Activated CD4-positive, alpha-beta T cell treated with anti-CD3 and anti-CD28 coated beads for 24 hours (primary cell): ENCODE measurements around the gene VGF.

Experiments
- DNase-seq, 2 donors: peaks; one replicate each; pipeline ENCODE4 v3.0.0-alpha.2; 2020; ENCODE audit warnings: low read depth in 2 of 2

The VGF gene

DNA sequence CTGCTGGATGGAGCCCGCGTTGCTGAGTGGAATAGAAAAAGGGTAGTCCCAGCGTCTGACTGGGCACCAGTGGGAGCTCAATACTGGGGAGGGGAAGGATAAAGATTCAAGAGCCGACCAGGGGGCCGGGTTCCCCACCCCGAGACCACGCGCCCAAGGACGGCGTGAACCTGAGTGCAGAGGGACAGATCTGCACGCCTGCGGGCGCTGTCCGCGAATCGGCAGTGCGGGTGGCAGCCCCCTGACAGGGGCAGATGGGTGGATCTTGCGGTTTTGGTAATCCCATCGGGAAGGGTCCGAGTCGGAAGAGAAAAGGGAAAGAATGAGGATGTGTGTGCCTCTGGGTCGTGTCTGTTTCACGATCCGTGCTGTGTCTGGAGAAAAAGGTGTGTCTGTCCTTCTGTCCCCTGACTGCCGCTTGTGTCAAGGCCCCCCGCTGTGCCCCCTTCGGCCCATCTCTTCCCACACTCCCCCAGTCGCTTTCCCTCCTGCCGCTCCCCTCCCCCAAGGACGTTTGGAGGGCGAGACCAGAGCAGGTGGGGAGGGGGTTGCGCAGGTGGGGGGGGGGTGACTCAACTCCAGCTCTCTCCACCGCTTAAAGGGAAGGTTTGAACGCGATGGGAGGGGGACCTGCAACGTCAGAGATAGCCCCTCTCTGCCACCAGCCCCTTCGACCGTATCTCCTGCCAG is 734 bp upstream of the VGF start:
- DNase-seq = no peak

DNA sequence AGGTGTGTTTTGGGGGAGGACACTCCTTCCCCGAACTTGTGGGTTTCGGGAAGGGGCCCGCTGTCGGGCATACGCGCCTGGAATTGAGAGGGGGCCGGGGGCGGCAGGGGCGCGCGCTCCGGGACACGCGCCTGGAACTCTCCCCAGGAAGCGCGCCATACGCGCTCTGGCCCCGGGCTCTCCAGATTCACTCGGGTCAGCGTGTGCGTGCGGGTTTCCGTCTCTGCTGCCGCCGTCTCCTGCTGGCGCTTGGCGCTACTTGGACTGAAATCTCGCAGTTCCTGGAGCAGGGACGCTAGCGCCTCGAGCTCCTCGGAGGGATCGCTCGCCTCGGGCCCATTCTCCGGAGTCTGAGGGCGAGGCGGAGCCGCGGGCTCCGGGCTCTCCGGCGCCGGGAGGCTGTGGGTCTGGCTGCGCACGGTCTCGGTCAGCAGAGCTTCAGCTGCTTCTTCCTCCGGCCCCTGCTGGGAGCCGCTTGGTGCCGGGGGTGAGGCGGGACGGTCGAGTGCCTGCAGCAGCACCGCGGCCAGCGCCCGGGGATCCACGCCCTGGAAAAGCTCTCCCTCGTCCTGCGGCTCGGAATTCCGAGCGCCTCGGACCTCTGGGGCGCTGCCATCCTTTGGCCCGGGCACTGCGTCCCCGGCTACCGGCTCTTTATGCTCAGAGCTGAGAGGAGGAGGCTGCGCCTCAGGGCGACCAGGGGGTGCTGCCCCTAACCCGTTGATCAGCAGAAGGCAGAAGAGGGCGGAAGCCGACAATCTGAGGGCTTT is 1.1 kb downstream of the VGF start:
- no peak for DNase-seq

DNA sequence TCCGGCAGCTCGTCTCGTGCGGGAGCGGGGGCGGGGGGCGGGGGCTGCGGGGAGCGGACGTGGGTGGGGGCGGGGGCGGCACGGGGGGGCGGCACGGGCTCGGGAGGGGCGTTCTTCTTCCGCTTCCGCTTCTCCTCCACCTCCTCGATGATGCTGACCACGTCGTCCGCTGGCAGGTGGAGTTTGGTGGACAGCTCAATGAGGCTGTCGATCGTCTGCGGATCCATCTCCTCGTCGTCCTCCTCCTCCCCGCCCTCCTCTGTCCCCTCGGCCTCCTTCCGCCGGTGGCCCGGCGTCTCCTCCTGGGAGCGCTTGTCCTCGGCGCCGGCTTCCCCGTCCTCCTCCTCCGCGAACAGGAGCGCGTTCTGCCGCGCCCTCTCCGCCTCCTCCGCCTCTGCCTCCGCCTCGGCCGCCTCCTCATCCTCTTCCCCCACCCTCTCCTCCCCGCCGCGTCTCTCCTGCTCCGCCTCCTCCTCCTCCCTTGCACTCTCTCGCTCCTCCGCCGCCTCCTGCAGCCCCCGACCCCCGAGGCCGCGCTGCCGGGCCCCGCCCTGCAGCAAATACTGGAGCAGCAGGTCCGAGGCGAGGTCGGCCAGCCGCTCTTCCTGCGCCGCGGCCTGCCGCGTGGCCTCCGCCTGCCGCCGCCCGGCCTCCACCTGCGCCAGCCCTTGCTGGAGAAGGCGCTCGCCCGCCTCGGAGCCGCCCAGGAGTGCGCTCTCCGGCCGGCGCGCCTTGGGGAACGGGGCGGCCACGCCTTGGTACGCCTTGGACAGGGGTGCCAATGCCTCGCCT is 1.9 kb downstream of the VGF start:
- no peak for DNase-seq

DNA sequence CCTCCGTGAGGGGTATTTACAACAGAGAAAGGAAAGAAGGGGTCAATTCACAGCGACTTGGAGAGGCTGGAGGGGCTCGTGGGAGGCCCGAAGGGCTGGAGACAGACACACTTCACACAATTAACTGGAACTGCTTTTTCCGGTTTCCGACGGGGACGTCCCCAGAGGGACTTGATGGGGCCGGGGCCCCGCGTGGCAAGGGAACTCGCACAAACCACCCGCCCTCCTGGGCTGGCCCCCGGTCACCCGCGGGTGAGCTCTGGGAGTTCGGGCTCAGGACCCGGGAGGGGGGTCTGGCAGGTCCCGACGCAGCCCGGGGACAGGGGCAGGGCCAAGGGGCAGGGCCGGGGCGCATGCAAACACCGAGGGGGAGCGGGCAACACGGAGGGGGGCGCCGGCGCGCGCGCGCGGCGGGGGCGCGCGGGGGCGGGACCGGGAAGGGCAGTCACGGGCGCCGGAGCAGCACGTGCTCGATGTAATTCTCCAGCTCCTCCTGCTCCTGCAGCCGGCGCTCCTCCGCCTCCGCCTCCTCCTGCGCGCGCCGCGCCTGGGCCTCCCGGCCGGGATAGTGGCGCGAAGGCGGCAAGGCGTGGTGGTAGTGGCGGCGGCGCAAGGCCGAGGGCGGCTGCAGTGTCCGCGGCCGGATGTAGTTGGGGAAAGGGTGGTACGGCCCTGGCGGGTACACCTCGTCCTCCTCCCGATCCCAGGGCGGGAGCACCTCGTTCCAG is 2.7 kb downstream of the VGF start:
- no peak for DNase-seq

DNA sequence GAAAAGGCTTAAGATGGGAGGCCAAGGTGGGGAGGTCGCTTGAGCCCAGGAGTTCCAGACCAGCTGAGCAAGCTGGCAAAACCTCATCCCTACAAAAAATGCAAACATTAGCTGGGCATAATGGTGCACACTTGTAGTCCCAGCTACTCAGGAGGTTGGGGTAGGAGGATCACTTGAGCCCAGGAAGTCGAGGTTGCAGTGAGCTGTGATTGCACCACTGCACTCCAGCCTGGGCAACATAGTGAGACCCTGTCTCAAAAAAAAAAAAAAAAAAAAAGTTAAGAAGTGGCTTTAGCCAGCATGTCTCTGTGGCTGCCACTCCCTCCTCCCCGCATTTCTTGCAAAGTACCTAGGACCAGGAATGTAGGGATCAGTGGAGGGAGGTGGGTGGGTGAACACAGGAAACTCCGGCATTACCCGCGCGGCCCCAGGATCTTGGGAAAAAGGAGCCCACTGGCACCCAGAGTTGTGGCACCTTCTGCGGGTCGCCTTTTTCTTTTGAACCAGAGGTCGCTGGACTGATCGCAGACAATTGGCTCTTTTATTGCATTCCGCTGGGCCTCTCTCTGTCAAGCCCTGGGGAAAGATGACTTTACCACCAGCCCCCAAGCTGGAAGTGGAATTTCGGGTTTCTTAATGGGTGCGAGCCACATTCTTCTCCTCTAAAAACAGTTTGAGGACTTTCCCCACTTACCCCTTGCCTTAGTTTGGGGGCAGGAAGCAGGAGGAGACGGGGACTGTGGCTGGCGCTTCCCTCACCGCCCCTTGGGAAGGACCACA is 3.5 kb downstream of the VGF start:
- DNase-seq = no peak

DNA sequence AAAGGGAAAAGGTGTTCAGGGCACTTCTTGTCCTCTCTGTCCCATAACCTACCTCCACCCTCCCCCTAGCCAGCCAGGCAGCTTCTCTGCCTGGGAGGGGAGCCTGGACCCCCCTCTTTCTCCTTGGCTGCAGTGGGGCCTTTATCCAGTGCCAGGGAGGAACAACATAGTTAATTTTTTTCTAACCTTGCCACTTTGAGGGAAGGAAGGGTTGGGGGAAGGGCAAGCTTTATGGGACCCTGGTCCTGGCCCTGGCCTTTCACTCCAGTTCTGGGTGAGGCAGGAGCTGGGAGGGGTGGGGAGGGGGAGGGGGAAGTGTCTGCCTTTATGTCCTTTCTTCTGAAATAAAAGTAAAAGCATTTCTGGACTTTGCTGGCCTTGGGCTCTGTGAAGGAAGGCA is 4.5 kb downstream of the VGF start:
- DNase-seq = no peak

DNA sequence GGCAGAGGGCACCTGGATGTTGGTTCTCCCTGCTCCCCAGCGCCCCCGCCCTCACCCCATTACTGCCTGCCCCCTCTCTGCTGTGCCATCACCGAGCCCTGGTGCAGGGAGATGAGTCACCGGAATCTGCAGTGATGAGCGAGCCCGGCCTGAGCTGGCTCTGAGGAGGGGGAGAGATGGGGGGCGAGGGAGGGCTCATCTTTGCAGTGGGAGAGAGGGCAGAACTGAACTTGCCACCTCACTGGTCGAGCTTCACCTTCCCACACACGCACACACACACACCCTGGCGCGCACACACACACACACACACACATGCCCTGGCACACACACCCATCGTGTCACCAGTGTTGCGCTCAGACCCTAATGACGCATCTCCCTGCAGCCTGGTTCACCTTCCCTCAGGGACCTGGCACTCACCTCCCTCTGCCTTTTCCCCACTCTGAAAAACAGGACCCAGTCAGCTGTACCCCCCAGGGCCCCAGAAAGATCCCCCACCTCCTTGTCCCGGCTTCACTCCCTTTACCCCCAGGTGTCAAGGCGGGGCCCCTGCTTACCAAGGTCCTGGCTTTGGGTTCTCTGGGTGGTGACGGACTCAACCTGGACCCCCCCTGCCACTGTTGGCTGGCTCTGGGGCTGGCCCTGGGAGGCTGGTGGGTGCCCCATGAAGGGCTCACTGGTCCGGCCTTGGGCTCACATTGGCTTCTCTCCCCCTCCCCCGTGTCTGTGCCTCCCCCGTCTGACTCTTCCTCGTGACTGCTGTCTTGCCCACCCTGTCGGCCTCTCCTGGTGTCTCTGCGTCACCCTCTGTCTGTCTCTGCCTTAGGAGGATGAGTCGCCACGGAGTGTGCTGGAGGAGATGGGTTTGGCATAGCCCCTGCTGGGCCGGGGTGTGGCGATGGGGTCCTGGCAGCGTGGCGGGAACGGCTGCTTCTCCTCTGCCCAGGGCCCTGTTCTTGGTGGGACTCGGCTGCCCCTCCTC is 5.4 kb downstream of the VGF start:
- DNase-seq = no peak

DNA sequence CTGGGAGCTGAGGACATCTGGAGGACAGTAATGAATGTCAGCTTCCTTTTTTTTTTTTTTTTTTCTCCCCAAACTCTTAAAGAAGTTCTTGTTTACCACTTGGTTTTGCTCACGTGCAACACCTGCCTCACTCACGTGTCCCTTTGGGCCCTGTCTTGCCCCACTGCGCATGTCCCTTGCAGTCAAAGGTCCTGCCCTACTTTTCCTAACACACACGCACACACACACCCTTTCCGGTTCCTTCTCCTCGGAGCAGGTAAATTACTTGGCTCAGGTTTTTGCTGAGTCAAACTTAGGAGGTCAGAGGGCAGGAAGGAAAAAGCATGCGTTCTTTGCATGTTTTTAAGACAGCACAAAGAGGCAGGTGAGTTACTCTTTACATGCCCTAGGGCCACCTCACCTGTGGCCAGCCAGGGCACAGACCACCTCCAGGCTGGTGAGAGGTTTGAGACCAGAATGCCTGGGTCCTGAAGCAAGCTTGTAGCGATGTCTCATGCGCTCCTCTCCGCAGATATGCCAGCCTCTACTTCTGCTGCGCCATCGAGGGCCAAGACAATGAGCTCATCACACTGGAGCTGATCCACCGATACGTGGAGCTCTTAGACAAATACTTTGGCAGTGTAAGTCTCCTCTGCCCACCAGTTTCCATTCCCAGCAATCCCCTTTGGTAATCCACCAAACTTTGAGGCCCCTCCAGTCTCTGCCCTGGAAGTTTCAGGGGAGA is 8.3 kb downstream of the VGF start:
- no peak for DNase-seq

DNA sequence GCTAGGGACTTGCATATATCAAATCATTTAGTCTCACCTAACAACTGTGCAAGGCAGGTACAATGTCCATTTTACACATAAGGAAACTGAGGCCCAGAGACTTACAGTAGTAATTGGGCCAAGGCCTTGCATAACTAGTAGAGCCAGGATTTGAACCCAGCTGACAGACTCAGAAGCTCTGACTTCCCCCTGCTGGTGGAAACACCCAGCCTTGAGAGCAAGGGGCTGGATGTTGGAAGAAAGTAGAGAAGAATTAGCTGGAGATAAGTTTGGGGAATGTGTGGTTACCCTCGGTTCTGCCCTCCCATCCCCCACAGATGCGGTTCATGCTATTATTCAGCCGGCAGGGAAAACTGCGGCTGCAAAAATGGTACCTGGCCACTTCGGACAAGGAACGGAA is 9.1 kb downstream of the VGF start:
- no peak for DNase-seq

DNA sequence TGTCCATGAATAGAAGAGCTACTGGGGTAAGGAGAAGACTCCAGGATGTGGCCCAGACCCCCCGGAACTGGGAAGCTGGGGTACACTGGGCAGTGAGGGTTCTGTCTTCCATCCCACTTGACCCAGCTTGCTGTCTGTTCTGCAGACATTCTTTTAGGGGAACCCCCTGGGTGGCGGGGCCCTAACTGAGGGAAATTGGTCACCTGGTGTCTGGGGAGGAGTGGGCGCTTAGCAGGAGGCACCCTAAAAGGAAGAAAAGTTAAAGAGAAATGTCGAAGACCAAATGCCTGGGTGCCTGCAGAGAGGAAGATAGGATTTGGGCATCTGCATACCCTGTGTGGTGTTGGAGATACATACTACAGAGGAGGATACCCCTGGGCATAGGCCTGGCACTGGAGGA is 10.1 kb downstream of the VGF start:
- DNase-seq = no peak

DNA sequence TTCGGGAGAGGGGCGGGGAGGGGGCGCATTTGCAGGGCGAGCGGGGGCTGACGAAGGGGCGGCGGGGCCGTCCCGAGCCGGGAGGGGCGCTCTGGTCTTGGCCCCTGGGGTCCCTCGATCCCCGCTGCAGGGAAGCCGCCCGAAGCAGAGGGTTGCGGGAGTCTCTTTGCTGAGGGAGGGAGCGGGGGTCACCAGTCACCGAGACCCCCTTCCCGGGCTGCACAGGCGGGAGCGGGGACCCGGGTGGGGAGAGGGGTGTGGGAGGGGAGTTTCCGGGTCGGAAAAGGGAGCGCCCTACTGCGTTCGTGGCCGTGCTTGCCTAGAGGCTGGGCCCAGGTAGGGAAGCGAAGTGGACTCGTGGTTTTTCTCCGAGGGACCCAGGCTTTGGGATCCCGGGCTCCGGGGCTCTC is 10.7 kb downstream of the VGF start:
- no peak for DNase-seq

DNA sequence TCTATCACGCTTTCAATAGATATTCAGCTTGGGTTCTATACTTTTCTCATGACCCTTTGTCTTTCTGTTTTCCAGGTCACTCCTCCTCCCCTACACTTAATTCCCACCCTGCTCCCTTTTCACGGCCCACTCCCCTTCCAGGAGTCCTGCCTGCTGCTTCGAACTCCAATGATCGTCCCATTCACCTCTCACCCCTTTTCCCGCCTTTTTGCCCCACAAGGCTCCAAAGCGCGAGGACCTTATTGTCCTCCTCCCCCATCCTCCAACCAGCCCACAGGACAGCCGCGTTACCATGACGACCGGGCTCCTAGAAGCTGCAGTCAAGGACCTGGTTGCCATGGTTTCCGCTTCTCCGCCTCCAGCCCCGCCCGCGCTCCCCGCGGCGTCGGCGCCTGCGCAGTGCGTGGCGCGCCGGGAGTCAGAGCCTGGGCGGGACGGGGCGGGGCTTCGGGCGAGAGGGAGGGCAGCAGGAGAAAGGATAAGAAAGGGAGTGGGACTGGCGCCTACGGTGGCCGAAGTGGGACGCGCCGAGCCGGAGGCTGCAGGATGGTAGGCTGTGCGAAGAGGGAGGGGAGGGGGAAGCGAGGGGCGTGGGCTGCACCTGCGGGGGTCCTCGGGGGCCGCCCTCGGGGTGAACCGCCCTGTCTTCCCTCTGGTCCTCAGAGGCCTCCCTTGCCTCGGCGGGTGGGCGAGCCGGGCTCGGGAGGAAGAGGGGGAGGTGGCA is 11.2 kb downstream of the VGF start, which contains the start of gene AP1S1:
AP1S1 (plus strand) TSS at position 508 of the 724 bp plus-strand sequence; CDS start at position 547, 39 bp downstream.
- peak; percentile 90 to 93 for DNase-seq

DNA sequence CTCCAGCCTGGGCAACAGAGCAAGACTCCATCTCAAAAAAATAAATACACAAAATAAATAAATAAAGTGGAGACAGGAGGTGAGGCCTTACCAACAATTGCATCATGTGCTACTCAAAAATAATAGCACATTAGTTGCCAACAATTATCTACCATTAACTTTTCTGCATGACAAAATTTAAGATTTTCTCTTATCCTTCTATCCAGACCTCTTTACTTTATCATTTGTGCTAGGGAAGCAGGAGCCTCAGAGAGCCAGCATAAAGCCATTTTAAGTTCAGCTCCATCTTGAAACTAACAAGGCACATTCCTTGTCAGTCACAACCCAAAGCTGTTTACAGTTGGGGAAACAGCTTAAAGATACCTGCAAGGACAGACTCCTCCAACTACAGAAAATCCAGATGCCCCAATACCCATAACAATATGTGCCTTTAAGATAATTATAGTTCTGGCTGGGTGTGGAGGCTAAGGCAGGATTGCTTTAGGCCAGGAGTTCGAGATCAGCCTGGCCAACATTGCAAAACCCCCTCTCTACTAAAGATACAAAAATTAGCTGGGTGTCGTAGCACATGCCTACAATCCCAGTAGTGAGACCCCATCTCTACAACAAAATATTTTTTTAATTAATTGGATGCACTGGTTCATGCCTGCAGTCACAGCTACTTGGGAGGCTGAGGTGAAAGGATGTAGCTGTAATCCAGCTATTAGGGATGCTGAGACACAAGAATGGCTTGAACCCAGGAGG is 13.3 kb downstream of the VGF start:
- no peak for DNase-seq

DNA sequence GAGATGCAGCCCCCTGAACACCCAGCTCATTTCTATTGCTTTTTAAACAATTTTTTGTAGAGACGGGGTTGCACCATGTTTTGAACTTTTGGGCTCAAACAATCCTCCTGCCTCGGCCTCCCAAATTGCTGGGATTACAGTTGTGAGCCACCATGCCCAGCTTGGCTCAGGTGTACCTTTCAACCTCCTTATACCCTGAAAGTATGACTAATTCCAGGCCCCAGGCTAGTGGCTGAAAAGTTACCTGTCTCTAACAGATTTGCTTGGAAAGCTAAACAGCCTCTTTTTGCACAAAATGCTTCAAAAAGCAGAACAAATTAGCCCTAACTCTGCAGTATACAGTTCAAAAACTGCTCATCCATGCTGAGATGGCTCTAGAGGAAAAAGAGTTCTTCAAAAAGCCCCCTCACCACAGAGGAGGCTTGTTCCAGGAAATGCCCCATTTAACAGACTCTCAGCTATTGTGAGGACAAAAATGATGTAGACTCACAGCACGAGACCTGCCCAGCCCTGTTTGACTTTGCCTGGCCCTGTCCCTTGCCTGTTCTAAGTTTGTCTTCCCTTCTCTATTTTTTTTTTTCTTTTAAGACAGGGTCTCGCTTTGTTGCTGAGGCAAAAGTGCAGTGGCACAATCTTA is 24.5 kb downstream of the VGF start:
- DNase-seq = no peak

DNA sequence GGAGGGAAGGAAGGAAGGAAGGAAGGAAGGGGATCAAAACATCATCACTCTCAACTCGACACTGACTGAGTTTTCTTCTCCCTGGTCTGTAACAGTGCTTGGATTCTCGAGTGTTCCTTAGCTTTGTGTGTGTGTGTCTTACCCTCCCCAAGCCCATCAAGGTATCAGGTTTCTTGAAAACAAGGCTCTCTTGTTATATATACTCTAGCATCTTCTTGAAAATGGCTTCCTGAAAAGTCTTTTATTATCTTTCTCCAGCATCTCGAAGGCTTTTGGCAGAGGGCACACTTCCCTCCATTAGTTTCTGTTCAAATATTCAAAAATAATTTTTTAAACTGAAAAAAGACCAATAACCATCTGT is 25.1 kb downstream of the VGF start:
- no peak for DNase-seq

DNA sequence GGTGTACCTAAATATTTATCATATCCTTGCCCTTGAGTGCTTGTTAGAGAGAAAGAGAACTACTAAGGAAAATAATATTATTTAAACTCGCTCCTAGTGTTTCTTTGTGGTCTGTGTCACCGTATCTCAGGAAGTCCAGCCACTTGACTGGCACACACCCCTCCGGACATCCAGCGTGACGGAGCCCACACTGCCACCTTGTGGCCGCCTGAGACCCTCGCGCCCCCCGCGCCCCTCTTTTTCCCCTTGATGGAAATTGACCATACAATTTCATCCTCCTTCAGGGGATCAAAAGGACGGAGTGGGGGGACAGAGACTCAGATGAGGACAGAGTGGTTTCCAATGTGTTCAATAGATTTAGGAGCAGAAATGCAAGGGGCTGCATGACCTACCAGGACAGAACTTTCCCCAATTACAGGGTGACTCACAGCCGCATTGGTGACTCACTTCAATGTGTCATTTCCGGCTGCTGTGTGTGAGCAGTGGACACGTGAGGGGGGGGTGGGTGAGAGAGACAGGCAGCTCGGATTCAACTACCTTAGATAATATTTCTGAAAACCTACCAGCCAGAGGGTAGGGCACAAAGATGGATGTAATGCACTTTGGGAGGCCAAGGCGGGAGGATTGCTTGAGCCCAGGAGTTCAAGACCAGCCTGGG is 27.0 kb downstream of the VGF start:
- DNase-seq = peak; percentile 79 to 81

DNA sequence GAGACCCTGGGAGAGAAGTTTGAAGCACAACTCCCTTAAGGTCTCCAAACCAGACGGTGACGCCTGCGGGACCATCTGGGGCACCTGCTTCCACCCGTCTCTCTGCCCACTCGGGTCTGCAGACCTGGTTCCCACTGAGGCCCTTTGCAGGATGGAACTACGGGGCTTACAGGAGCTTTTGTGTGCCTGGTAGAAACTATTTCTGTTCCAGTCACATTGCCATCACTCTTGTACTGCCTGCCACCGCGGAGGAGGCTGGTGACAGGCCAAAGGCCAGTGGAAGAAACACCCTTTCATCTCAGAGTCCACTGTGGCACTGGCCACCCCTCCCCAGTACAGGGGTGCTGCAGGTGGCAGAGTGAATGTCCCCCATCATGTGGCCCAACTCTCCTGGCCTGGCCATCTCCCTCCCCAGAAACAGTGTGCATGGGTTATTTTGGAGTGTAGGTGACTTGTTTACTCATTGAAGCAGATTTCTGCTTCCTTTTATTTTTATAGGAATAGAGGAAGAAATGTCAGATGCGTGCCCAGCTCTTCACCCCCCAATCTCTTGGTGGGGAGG is 27.6 kb downstream of the VGF start:
- no peak for DNase-seq
